Progenitor cell of endocrine pancreas (in vitro differentiated cells): Measurements from ENCODE around the gene KCNMA1. TPM values are rescaled to one million over a fixed set of nuclear protein-coding genes. Genes with fewer than 3 reads are reported as not detected.

Experiments used
- DNase-seq: peaks from one replicate; pipeline ENCODE4 v3.0.0; 2021; ENCODE audit warnings: low spot score; ENCODE audit not compliant: unreplicated experiment
- H3K27ac Mint-ChIP-seq: 2 replicates; pipeline ENCODE4 v1.8.0; 2021; ENCODE audit warnings: mild to moderate bottlenecking, moderate library complexity, mixed read lengths
- H3K27me3 Mint-ChIP-seq: 2 replicates; pipeline ENCODE4 v1.8.0; 2021; ENCODE audit warnings: mixed read lengths
- H3K36me3 Mint-ChIP-seq: 2 replicates; pipeline ENCODE4 v1.8.0; 2022; ENCODE audit warnings: mixed read lengths; ENCODE audit not compliant: insufficient read depth
- H3K4me1 Mint-ChIP-seq: 2 replicates; pipeline ENCODE4 v1.8.0; 2021; ENCODE audit warnings: low read depth, mixed read lengths
- H3K4me3 Mint-ChIP-seq: 2 replicates; pipeline ENCODE4 v1.8.0; 2021; ENCODE audit warnings: low read depth, mild to moderate bottlenecking, moderate library complexity, mixed read lengths
- H3K9me3 Mint-ChIP-seq: 2 replicates; pipeline ENCODE4 v1.8.0; 2021; ENCODE audit warnings: low read depth, mixed read lengths
- total RNA-seq: library from RNA; stranded (reverse); gene quantifications from 2 replicates; pipeline ENCODE4 v1.2.1, GENCODE V29; 2021
- TF ChIP-seq, protein P1 (sequence below): fragments of 200-600 bp; sonication (generic); IDR thresholded peaks from one replicate; pipeline ENCODE4 v1.5.0; 2021; ENCODE audit warnings: antibody characterized with exemption, mild to moderate bottlenecking; ENCODE audit not compliant: unreplicated experiment

Gene KCNMA1
- total RNA-seq, 1 donor from 2014 or later = 5.8 TPM

DNA sequence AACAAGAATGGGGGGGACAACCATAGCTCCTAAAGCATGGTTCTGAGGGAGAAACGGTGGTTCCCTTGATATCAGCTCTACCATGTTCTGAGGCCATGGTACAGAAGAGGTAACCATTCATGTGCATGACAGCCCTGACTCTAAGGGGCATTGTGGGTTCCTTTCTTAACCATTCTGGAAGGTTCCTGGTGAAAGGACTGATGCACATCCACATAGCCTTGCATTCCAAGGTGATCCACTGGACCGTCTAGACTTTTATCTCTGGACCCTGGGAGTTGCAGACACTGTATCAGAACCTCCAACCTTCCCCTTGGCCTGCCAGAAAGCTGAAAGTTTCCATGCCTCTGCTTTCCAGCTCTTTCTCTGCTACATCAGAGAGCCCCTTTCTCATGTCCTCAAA is 344.3 kb downstream of the KCNMA1 start:
- peaks cover 63% of the 10 kb centered on the region for H3K27me3 Mint-ChIP-seq
- no peaks in the 10 kb centered on the region for H3K36me3 Mint-ChIP-seq
- no peak for DNase-seq
- no peak overlapping the region for H3K27ac Mint-ChIP-seq
- TF ChIP-seq, protein P1, sequence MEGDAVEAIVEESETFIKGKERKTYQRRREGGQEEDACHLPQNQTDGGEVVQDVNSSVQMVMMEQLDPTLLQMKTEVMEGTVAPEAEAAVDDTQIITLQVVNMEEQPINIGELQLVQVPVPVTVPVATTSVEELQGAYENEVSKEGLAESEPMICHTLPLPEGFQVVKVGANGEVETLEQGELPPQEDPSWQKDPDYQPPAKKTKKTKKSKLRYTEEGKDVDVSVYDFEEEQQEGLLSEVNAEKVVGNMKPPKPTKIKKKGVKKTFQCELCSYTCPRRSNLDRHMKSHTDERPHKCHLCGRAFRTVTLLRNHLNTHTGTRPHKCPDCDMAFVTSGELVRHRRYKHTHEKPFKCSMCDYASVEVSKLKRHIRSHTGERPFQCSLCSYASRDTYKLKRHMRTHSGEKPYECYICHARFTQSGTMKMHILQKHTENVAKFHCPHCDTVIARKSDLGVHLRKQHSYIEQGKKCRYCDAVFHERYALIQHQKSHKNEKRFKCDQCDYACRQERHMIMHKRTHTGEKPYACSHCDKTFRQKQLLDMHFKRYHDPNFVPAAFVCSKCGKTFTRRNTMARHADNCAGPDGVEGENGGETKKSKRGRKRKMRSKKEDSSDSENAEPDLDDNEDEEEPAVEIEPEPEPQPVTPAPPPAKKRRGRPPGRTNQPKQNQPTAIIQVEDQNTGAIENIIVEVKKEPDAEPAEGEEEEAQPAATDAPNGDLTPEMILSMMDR = no peak
- no peak overlapping the region for H3K4me3 Mint-ChIP-seq
- no peaks in the 10 kb centered on the region for H3K9me3 Mint-ChIP-seq
- H3K4me1 Mint-ChIP-seq = peaks cover 37% of the 10 kb centered on the region

DNA sequence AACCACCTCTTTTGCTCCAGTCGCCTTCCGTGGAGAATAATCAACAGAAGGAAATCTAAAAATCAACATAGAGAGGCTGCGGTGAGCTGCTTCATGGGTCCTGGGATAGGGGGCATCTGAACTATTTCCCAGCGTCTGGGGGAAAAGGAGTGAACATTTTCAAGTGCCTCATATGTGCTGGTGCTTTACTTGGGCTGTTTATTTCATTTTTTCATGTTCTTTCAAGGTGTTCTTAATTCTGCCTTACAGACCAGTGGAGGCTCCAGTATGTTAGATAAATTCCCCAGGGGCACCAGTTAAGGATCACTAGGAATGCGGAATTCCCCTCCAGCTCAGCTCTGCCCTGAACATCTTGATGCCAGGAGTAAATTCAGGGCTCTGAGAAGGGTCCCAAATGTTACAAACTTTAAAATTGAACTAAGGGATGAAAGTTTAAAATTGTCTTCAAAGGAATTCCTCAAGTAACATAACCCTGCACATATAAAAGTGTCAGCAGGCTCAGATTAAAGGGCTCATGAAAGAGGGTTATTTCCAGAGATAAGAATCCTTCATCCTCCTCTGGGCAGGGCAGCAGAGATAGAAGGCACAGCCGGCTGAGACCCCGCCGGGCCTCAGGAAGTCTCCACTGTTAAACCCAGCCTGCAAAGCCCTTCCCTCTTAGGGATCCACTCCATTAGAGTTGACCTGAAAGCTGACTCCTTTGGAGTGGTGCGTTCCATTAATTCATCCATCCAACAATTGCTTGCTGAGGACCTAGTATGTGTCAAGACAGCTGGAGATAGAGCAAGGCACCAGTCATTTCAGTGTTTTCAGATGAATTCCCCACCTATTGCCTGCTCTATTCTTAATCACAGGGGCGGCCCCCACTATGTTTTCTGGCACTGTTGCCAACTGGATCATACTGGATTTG is 345.8 kb downstream of the KCNMA1 start:
- Mint-ChIP-seq H3K4me3 (no peak overlapping the region), H3K27me3 (peaks cover 56% of the 10 kb centered on the region), H3K9me3 (no peaks in the 10 kb centered on the region), H3K27ac (no peak overlapping the region), H3K4me1 (peaks cover 51% of the 10 kb centered on the region), H3K36me3 (no peaks in the 10 kb centered on the region)
- DNase-seq = no peak
- TF ChIP-seq, protein P1 = no peak

DNA sequence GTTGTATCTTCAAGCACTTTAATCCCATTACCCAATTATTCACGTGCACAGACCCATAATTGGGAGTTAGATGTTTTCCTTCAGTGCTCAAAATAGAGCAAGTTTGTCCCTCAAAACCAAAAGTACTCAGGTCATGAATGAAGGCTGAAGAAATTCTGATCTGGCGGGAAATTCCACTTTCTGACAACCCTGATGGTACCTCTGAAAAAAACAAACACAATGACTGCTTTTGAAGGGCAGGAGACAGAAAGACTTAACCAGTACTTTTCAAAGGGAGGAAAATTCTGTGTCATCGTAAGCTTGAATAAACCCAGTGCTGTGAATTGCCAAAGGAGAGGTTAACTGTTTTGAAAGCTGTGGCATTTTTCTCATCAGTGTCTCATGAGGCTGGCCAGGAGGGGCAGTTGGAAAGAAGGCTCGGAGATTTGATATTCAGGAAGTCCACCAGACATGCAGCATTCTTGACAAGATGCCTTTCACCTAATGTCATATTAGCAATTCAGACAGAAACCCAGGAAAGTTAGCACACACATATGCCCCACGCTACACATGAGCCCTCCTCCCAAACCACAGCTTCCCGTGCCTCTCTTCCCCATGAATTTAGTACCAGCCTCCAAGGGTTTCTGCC is 347.0 kb downstream of the KCNMA1 start:
- Mint-ChIP-seq H3K9me3 (no peaks in the 10 kb centered on the region), H3K4me1 (peaks cover 61% of the 10 kb centered on the region), H3K4me3 (no peak overlapping the region), H3K36me3 (no peaks in the 10 kb centered on the region), H3K27ac (no peak overlapping the region), H3K27me3 (peaks cover 58% of the 10 kb centered on the region)
- DNase-seq = no peak
- TF ChIP-seq, protein P1 = no peak

DNA sequence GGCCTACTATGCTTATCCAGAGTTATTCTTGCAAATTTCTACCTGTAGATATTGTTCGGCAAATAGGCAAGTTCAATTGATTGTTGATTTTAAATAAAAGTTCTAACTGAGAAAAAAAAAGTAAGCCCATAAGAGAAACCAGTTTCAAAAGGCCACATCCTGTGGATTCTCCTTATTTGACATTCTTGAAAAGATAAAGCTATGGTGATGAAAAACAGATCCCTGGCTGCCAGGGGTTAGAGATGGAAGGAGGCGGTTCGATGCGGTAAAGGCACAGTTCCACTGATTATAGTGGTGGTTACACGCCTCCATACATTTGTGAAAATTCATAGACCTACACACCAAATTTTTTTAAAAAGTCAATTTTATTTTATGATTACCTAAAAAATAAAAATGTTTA is 347.8 kb downstream of the KCNMA1 start:
- Mint-ChIP-seq H3K27ac (no peak overlapping the region), H3K9me3 (no peaks in the 10 kb centered on the region), H3K4me3 (no peak overlapping the region), H3K36me3 (no peaks in the 10 kb centered on the region), H3K27me3 (peaks cover 60% of the 10 kb centered on the region), H3K4me1 (peaks cover 67% of the 10 kb centered on the region)
- TF ChIP-seq, protein P1 = no peak
- DNase-seq = no peak

DNA sequence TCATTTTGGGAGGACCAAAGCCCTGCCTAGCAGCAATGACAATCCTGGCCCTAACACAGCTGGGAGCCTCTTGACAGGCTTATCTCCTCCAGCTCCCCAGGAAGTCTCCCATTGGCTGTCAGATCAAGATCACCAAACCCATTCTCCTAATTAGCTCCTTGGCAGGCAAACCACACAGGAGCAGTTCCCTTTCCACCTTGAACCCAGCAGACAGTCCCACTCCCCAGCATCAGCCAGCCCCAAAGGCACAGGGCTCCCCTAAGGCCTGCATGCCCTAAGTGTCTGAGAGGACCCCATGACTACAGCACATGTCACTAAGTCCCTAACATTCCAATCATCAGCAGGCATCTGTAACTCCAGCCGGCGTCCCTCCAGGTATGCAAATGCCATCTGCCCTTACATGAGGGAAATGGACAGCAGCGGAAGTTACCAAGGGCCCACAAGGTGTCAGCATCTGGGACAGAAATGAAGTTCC is 348.5 kb downstream of the KCNMA1 start:
- no peak overlapping the region for H3K4me3 Mint-ChIP-seq
- H3K36me3 Mint-ChIP-seq = no peaks in the 10 kb centered on the region
- peaks cover 66% of the 10 kb centered on the region for H3K4me1 Mint-ChIP-seq
- no peaks in the 10 kb centered on the region for H3K9me3 Mint-ChIP-seq
- peak overlapping the region; percentile 77 for H3K27ac Mint-ChIP-seq
- TF ChIP-seq, protein P1 = no peak
- peaks cover 61% of the 10 kb centered on the region for H3K27me3 Mint-ChIP-seq
- DNase-seq = no peak
